CD4-positive, alpha-beta memory T cell (primary cell): ENCODE measurements around the gene PRX. TPM values are rescaled to one million over a fixed set of nuclear protein-coding genes. Genes with fewer than 3 reads are reported as not detected.

Source experiments
- CTCF ChIA-PET: fragments of 350-600 bp; sonication (Branson Sonifier 250); formaldehyde crosslinking; loops from one replicate; lab custom pipeline; 2021; ENCODE audit warnings: inconsistent platforms; ENCODE audit not compliant: partially characterized antibody; lab: Charles Lee
- POLR2A ChIA-PET: fragments of 350-600 bp; sonication (Branson Sonifier 250); formaldehyde crosslinking; loops from one replicate; lab custom pipeline; 2021; ENCODE audit not compliant: partially characterized antibody; lab: Charles Lee
- DNase-seq, 5 donors: peaks; one replicate each; pipeline versions ENCODE4 v3.0.0 to v3.0.0-alpha.2; 2020 to 2022; ENCODE audit warnings: mixed read lengths in 1 of 5
- H3K27ac ChIP-seq: one replicate; pipeline ENCODE4 v1.7.0; 2013; ENCODE audit warnings: low read depth, low read length
- H3K27me3 ChIP-seq: 2 replicates; pipeline ENCODE4 v1.7.0; 2013; ENCODE audit warnings: mild to moderate bottlenecking, low read length, moderate library complexity; ENCODE audit not compliant: insufficient read depth
- H3K36me3 ChIP-seq: 2 replicates; pipeline ENCODE4 v1.7.0; 2013; ENCODE audit warnings: mild to moderate bottlenecking, low read length, moderate library complexity; ENCODE audit not compliant: insufficient read depth
- H3K4me1 ChIP-seq: 2 replicates; pipeline ENCODE4 v1.7.0; 2013; ENCODE audit warnings: mild to moderate bottlenecking, low read length, moderate library complexity; ENCODE audit not compliant: insufficient read depth
- H3K4me3 ChIP-seq, 2 donors: one replicate each; pipeline ENCODE4 v1.7.0; 2013; ENCODE audit warnings: low read length in 2 of 2, mild to moderate bottlenecking in 1 of 2
- H3K9me3 ChIP-seq, 2 donors: one replicate each; pipeline ENCODE4 v1.7.0; 2013; ENCODE audit warnings: low read length in 2 of 2, control low read depth in 1 of 2; ENCODE audit not compliant: control insufficient read depth in 1 of 2
- H3K27ac Mint-ChIP-seq, 7 donors: one replicate each; pipeline ENCODE4 v1.8.0; 2020 to 2021; ENCODE audit warnings: mixed read lengths in 7 of 7, mild to moderate bottlenecking in 6 of 7, inconsistent platforms in 3 of 7, moderate library complexity in 3 of 7
- H3K27me3 Mint-ChIP-seq, 2 donors: one replicate each; pipeline ENCODE4 v1.8.0; 2020 to 2021; ENCODE audit warnings: mixed read lengths in 2 of 2
- H3K36me3 Mint-ChIP-seq, 2 donors: one replicate each; pipeline ENCODE4 v1.8.0; 2020 to 2021; ENCODE audit warnings: mixed read lengths in 2 of 2, inconsistent platforms in 1 of 2, mild to moderate bottlenecking in 1 of 2
- H3K4me1 Mint-ChIP-seq, 4 donors: one replicate each; pipeline ENCODE4 v1.8.0; 2020 to 2021; ENCODE audit warnings: mixed read lengths in 4 of 4, mild to moderate bottlenecking in 1 of 4
- H3K4me3 Mint-ChIP-seq, 8 donors: one replicate each; pipeline ENCODE4 v1.8.0; 2020 to 2021; ENCODE audit warnings: mixed read lengths in 8 of 8, mild to moderate bottlenecking in 7 of 8, moderate library complexity in 6 of 8, inconsistent platforms in 3 of 8
- H3K9me3 Mint-ChIP-seq, 8 donors: one replicate each; pipeline ENCODE4 v1.8.0; 2020 to 2021; ENCODE audit warnings: mixed read lengths in 8 of 8, mild to moderate bottlenecking in 5 of 8, inconsistent platforms in 3 of 8, moderate library complexity in 1 of 8
- intact Hi-C: fragments of 100-400 bp; cut with micrococcal nuclease; formaldehyde crosslinking; loops from one replicate; pipeline ENCODE4 v1.15.1; 2023
- polyA plus RNA-seq, 2 donors: library from polyadenylated mRNA; unstranded; fragments of 300-500 nt; fragmentation: Illumina TruSeq; gene quantifications; one replicate each; pipeline ENCODE4 v1.2.3, GENCODE V29; 2021
- total RNA-seq, 2 experiments: library from RNA; stranded (reverse); gene quantifications; one replicate each; pipeline ENCODE4 v1.2.3, GENCODE V29; 2021

Gene PRX, protein sequence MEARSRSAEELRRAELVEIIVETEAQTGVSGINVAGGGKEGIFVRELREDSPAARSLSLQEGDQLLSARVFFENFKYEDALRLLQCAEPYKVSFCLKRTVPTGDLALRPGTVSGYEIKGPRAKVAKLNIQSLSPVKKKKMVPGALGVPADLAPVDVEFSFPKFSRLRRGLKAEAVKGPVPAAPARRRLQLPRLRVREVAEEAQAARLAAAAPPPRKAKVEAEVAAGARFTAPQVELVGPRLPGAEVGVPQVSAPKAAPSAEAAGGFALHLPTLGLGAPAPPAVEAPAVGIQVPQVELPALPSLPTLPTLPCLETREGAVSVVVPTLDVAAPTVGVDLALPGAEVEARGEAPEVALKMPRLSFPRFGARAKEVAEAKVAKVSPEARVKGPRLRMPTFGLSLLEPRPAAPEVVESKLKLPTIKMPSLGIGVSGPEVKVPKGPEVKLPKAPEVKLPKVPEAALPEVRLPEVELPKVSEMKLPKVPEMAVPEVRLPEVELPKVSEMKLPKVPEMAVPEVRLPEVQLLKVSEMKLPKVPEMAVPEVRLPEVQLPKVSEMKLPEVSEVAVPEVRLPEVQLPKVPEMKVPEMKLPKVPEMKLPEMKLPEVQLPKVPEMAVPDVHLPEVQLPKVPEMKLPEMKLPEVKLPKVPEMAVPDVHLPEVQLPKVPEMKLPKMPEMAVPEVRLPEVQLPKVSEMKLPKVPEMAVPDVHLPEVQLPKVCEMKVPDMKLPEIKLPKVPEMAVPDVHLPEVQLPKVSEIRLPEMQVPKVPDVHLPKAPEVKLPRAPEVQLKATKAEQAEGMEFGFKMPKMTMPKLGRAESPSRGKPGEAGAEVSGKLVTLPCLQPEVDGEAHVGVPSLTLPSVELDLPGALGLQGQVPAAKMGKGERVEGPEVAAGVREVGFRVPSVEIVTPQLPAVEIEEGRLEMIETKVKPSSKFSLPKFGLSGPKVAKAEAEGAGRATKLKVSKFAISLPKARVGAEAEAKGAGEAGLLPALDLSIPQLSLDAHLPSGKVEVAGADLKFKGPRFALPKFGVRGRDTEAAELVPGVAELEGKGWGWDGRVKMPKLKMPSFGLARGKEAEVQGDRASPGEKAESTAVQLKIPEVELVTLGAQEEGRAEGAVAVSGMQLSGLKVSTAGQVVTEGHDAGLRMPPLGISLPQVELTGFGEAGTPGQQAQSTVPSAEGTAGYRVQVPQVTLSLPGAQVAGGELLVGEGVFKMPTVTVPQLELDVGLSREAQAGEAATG (N-terminal part only)
- 1 to 10 TPM; 3.3 to 3.4 TPM for total RNA-seq
- polyA plus RNA-seq, result under 1 TPM in 1 of 2 donors, not detected in 1; 0.23 TPM

DNA sequence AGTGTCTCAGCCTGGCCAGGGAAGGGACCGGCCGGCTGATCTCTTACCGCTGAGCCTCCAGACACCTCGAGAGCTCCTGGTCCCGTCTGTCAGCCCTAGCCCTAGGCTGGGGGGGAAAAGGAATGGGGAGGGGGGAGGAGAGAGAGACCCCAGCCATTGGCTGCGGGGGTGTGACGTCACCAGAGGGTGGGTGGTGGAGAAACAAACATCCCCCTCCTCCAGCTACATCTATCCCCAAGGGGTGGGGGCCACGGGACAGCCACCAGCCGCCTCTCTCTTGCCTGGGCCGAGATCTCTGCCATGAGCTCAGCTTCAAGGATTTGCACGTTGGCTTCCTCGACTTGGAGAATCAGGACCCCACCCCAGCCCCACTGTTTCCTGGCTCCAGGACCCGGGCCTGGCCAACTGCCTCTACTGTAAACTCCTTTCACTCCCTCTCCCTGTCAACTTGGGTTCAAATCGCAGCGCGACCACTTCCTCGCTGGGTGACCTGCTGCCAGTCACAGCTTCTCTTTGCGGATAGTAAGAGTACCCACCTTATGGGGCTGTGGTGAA is at the start of gene PRX:
TSS of gene PRX (minus strand) at position 88 of the 555 bp plus-strand sequence. CDS start 5,446 bp downstream, outside the sequence.
- no peaks in the 10 kb centered on the region for H3K27me3 ChIP-seq
- H3K27ac Mint-ChIP-seq, result no peak within 1 kb of the TSS
- H3K4me3 Mint-ChIP-seq, result no peak within 1 kb of the TSS
- no peak for DNase-seq
- ChIA-PET POLR2A (interaction anchor here (1.0 to 2.1 kb wide), 2 partner anchors 10 to 13 kb away, joined by 4 to 6 read pairs; partner anchors contain the start of gene SERTAD1), CTCF (no interaction called here)
- H3K4me1 ChIP-seq, result peaks cover 9% of the 10 kb centered on the region
- no peaks in the 10 kb centered on the region for H3K36me3 ChIP-seq
- H3K36me3 Mint-ChIP-seq, result no peaks in the 10 kb centered on the region
- H3K9me3 Mint-ChIP-seq, result no peaks in the 10 kb centered on the region
- no peaks in the 10 kb centered on the region for H3K9me3 ChIP-seq
- H3K4me1 Mint-ChIP-seq, result peaks cover 4 to 19% (median 13%) of the 10 kb centered on the region in 4 donors
- H3K27me3 Mint-ChIP-seq, result no peaks in the 10 kb centered on the region
- no peak within 1 kb of the TSS for H3K27ac ChIP-seq
- no peak within 1 kb of the TSS for H3K4me3 ChIP-seq
- intact Hi-C loops, result no loop called here

GRCh38 chr19:40461669-40462221 is 48.6 kb upstream of the PRX start:
- peak overlapping the region in 1 of 7 donors; percentile 30 for H3K27ac Mint-ChIP-seq
- Histone ChIP-seq H3K4me1 (peaks cover 20% of the 10 kb centered on the region), H3K27ac (no peak overlapping the region), H3K27me3 (no peaks in the 10 kb centered on the region), H3K4me3 (no peak overlapping the region), H3K9me3 (no peaks in the 10 kb centered on the region), H3K36me3 (no peaks in the 10 kb centered on the region)
- H3K27me3 Mint-ChIP-seq, result peaks cover 6 to 7% of the 10 kb centered on the region in 2 donors
- H3K4me1 Mint-ChIP-seq, result peaks cover 22 to 30% (median 24%) of the 10 kb centered on the region in 4 donors
- H3K4me3 Mint-ChIP-seq, result no peak overlapping the region
- POLR2A ChIA-PET, result no interaction called here
- H3K36me3 Mint-ChIP-seq, result peaks cover 4 to 6% of the 10 kb centered on the region in 2 donors
- peaks cover 0 to 2% (median 0%) of the 10 kb centered on the region in 8 donors for H3K9me3 Mint-ChIP-seq
- DNase-seq, result no peak
- intact Hi-C loops, result no loop called here
- CTCF ChIA-PET, result interaction anchor here (0.7 to 1.1 kb wide), 3 partner anchors 37 to 173 kb away, joined by 3 read pairs; no protein-coding TSS in a partner anchor

DNA sequence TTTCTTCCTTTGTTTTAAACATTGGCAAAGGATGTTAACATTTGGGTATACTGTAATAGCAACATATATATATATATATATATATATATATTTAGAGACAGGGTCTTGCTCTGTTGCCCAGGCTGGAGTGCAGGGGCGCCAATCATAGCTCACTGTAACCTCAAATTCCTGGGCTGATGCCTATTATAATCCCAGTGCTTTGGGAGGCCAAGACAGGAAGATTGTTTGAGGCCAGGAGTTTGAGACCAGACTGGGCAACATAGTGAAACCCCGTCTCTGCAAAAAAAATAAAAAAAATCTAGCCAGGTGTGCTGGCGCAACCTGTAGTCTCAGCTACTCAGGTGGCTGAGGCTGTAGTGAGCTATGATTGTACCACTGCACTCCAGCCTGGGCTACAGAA is 47.0 kb upstream of the PRX start:
- Histone ChIP-seq H3K4me1 (peaks cover 9% of the 10 kb centered on the region), H3K4me3 (no peak overlapping the region), H3K9me3 (no peaks in the 10 kb centered on the region), H3K27ac (no peak overlapping the region), H3K27me3 (no peaks in the 10 kb centered on the region), H3K36me3 (no peaks in the 10 kb centered on the region)
- H3K9me3 Mint-ChIP-seq, result no peaks in the 10 kb centered on the region
- CTCF ChIA-PET, result interaction anchor here (0.6 to 1.4 kb wide), 3 partner anchors 40 to 168 kb away, joined by 3 read pairs; no protein-coding TSS in a partner anchor
- H3K4me1 Mint-ChIP-seq, result peaks cover 9 to 15% (median 11%) of the 10 kb centered on the region in 4 donors
- no peak overlapping the region for H3K27ac Mint-ChIP-seq
- intact Hi-C loops, result no loop called here
- no peak for DNase-seq
- H3K36me3 Mint-ChIP-seq, result no peaks in the 10 kb centered on the region
- POLR2A ChIA-PET, result no interaction called here
- H3K27me3 Mint-ChIP-seq, result no peaks in the 10 kb centered on the region
- no peak overlapping the region for H3K4me3 Mint-ChIP-seq

- H3K4me3 ChIP-seq, result no peak overlapping the region
- POLR2A ChIA-PET, result no interaction called here
- no peaks in the 10 kb centered on the region for H3K36me3 Mint-ChIP-seq
- H3K27ac ChIP-seq, result no peak overlapping the region
- no peaks in the 10 kb centered on the region for H3K4me1 ChIP-seq
- no peaks in the 10 kb centered on the region for H3K36me3 ChIP-seq
- H3K4me1 Mint-ChIP-seq, result peaks cover 0 to 4% (median 2%) of the 10 kb centered on the region in 4 donors
- H3K27me3 Mint-ChIP-seq, result no peaks in the 10 kb centered on the region
- H3K9me3 Mint-ChIP-seq, result no peaks in the 10 kb centered on the region
- intact Hi-C loops, result no loop called here
- no peaks in the 10 kb centered on the region for H3K9me3 ChIP-seq
- no peak for DNase-seq
- H3K27me3 ChIP-seq, result no peaks in the 10 kb centered on the region
- CTCF ChIA-PET, result interaction anchor here (1.0 kb wide), 1 partner anchor 176 kb away, joined by 3 read pairs; no protein-coding TSS in a partner anchor
- no peak overlapping the region for H3K27ac Mint-ChIP-seq
- H3K4me3 Mint-ChIP-seq, result no peak overlapping the region
Measured at GRCh38 chr19:40458597-40458974, 45.4 kb upstream of the PRX start.

- CTCF ChIA-PET, result interaction anchor here (1.0 kb wide), 1 partner anchor 177 kb away, joined by 3 read pairs; no protein-coding TSS in a partner anchor
Measured at GRCh38 chr19:40457953-40458596, 44.9 kb upstream of the PRX start.

DNA sequence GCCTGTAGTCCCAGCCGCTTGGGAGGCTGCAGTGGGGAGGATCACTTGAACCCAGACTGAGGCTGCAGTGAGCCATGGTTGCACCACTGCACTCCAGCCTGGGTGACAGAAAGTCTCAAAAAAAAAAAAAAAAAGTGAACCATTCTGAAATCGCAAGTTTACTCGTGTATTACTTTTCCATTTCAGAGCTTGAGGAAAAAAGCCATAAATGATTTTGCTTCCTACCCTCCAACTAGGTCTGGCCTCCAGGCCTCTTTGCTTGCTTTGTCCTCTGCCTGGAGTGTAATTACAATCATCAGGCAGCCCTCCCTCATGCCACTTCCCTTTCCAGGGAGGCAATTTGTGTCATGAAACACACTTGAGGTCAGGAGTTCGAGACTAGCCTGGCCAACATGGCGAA is 43.9 kb upstream of the PRX start:
- H3K27me3 Mint-ChIP-seq, result no peaks in the 10 kb centered on the region
- peak overlapping the region in 1 of 7 donors; percentile 32 for H3K27ac Mint-ChIP-seq
- CTCF ChIA-PET, result interaction anchor here (7.3 kb wide), 1 partner anchor 8 kb away, joined by 45 read pairs; the partner anchor contains the start of gene BLVRB
- Histone ChIP-seq H3K36me3 (no peaks in the 10 kb centered on the region), H3K4me1 (no peaks in the 10 kb centered on the region), H3K4me3 (no peak overlapping the region), H3K9me3 (no peaks in the 10 kb centered on the region), H3K27me3 (no peaks in the 10 kb centered on the region), H3K27ac (no peak overlapping the region)
- H3K4me1 Mint-ChIP-seq, result peaks cover 0 to 4% (median under 1%) of the 10 kb centered on the region in 4 donors
- H3K4me3 Mint-ChIP-seq, result no peak overlapping the region
- no peaks in the 10 kb centered on the region for H3K9me3 Mint-ChIP-seq
- POLR2A ChIA-PET, result interaction anchor here (2.1 kb wide), 1 partner anchor 13 kb away, joined by 5 read pairs; the partner anchor contains the start of gene SERTAD3
- DNase-seq, result no peak
- intact Hi-C loops, result no loop called here
- peaks cover 0 to 1% of the 10 kb centered on the region in 2 donors for H3K36me3 Mint-ChIP-seq

More at GRCh38 chr19:40457953-40458596, 44.9 kb upstream of the PRX start:
- Histone ChIP-seq H3K27ac (no peak overlapping the region), H3K27me3 (no peaks in the 10 kb centered on the region), H3K4me1 (no peaks in the 10 kb centered on the region), H3K9me3 (no peaks in the 10 kb centered on the region), H3K36me3 (no peaks in the 10 kb centered on the region), H3K4me3 (no peak overlapping the region)
- H3K27me3 Mint-ChIP-seq, result no peaks in the 10 kb centered on the region
- intact Hi-C loops, result no loop called here
- no peak overlapping the region for H3K4me3 Mint-ChIP-seq
- H3K36me3 Mint-ChIP-seq, result no peaks in the 10 kb centered on the region
- no peaks in the 10 kb centered on the region for H3K9me3 Mint-ChIP-seq
- H3K4me1 Mint-ChIP-seq, result peaks cover 0 to 4% (median 2%) of the 10 kb centered on the region in 4 donors
- H3K27ac Mint-ChIP-seq, result no peak overlapping the region
- POLR2A ChIA-PET, result no interaction called here
- no peak for DNase-seq
